ENCODE results near the gene WTIP. TPM values are rescaled to one million over a fixed set of nuclear protein-coding genes. Genes with fewer than 3 reads are reported as not detected.
"Not testable (repeated sequence)": the region's sequence is repeated elsewhere in the genome, so short reads cannot be mapped to it uniquely, and the experiment has no call there.

The WTIP gene
- total and polyA plus RNA-seq, 12 donors = 1.2 to 15.1 (median 6.0) TPM

DNA sequence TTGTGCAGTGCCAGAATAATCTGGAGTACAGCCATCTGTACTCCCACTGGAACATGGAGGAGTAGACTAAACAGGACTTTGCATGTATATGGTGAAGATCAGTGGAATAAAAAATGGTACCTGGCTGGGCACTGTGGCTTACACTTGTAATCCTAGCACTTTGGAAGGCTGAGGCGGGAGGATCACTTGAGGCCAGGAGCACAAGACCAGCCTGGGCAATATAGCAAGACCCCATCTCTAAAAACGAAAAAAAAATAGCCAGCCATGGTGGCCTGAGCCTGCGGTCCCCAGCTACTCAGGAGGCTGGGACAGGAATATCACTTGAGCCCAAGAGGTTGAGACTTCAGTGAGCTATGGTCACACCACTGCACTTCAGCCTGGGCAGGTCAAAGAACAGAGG lies 33.4 kb upstream of the WTIP start:
- TF ChIP-seq CTCF (IDR thresholded peaks at IDR 0.05) (no peak), POLR2A (IDR thresholded peaks at IDR 0.05) (no peak)
- peaks cover 0 to 78% of the 10 kb centered on the region in 2 donors for H3K36me3 ChIP-seq (replicated peaks in 1 of 2)
- no peaks in the 10 kb centered on the region for H3K4me1 ChIP-seq (replicated peaks in 1 of 2)
- WGBS, 4 donors = 89 to 98% (median 96%) methylated on average over 3 of the region's 3 CpGs
- H3K27ac ChIP-seq = no peak overlapping the region
- H3K27me3 ChIP-seq = no peaks in the 10 kb centered on the region
- H3K4me3 ChIP-seq = no peak overlapping the region
- DNase-seq = no peak
- H3K9me3 ChIP-seq (replicated peaks in 1 of 3) = no peaks in the 10 kb centered on the region
- intact Hi-C loops (cut with DNase I) = no loop called here

DNA sequence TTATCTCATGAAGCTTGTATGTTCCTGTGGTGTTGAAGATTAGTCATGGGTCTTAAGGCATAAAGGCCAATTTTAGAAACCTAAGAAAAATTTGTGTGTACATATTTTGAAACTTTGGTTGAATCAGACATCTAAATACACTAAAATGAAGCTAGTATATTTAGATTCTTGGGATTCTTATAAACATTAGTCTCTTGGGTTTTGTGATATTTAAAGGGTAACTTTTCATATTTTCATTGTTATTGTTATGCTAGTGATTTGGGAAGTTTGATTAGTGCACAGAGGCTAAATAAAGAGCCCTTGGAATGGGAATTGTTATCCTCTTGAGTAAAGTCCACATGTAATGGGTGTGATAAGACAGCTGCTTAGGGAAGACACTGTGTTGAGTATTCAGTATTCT lies 28.8 kb upstream of the WTIP start:
- no peak for DNase-seq
- no peak for TF ChIP-seq CTCF (IDR thresholded peaks at IDR 0.05)
- Histone ChIP-seq H3K9me3 (replicated peaks in 1 of 3) (no peaks in the 10 kb centered on the region), H3K27ac (no peak overlapping the region), H3K4me3 (no peak overlapping the region), H3K27me3 (no peaks in the 10 kb centered on the region), H3K4me1 (replicated peaks in 1 of 2) (no peaks in the 10 kb centered on the region), H3K36me3 (replicated peaks in 1 of 2) (peaks cover 0 to 67% of the 10 kb centered on the region in 2 donors)
- intact Hi-C loops (cut with DNase I) = no loop called here

DNA sequence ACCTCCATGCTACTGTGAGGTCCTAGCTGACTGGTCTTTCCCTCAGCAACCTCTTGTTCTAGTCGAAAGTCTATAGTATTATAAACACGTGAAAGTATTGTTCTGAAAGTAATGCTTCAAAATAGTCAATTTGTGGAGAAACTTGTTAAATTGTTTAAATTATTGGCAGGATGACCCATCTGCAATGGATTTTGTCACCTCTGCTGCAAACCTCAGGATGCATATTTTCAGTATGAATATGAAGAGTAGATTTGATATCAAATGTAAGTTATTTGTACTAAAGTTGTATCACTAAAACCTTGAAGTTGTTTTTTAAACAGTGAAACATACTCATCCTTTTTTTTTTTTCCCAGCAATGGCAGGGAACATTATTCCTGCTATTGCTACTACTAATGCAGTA lies 27.5 kb upstream of the WTIP start:
- Histone ChIP-seq H3K27ac (no peak overlapping the region), H3K4me3 (no peak overlapping the region), H3K36me3 (replicated peaks in 1 of 2) (peaks cover 0 to 66% of the 10 kb centered on the region in 2 donors), H3K4me1 (replicated peaks in 1 of 2) (no peaks in the 10 kb centered on the region), H3K9me3 (replicated peaks in 1 of 3) (no peaks in the 10 kb centered on the region), H3K27me3 (no peaks in the 10 kb centered on the region)
- no peak for DNase-seq
- 86 to 96% (median 89%) methylated on average over 2 of the region's 2 CpGs for WGBS, 4 donors
- intact Hi-C loops (cut with DNase I) = no loop called here
- TF ChIP-seq CTCF (IDR thresholded peaks at IDR 0.05) (no peak), POLR2A (IDR thresholded peaks at IDR 0.05) (no peak)

DNA sequence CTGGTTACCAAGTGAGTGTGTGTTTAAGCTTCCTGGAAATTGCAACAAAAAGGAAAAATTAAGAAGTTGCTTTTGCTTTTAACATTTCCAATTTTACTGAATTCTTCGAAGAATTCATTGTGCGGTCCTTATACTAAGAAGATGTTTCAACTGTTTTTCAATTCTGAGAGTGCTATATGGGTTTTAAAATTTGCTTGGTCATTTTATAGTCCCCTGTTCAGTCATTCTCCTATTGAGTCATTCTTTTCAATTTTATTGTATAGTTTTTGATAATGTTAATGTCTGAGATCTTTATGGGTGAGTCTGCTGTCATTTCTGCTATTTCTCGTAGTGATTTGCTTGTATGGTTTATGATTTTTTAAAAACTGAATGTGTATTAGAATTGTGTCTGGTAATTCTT lies 26.9 kb upstream of the WTIP start:
- 90 to 95% (median 93%) methylated on average over 3 of the region's 3 CpGs for WGBS, 4 donors
- no peak overlapping the region for H3K27ac ChIP-seq

GRCh38 chr19:34455783-34456480 lies 25.6 kb upstream of the WTIP start:
- peaks cover 0 to 74% of the 10 kb centered on the region in 2 donors for H3K36me3 ChIP-seq (replicated peaks in 1 of 2)
- 91 to 92% (median 92%) methylated on average over 16 to 17 of the region's 17 CpGs for WGBS, 4 donors
- H3K4me1 ChIP-seq (replicated peaks in 1 of 2) = not testable (repeated sequence)

More for the DNA sequence above, 26.9 kb upstream of the WTIP start:
- H3K4me1 ChIP-seq (replicated peaks in 1 of 2) = no peaks in the 10 kb centered on the region
- no peaks in the 10 kb centered on the region for H3K27me3 ChIP-seq
- H3K4me3 ChIP-seq = no peak overlapping the region
- H3K9me3 ChIP-seq (replicated peaks in 1 of 3) = no peaks in the 10 kb centered on the region
- no peak for DNase-seq
- intact Hi-C loops (cut with DNase I) = no loop called here
- TF ChIP-seq POLR2A (IDR thresholded peaks at IDR 0.05) (no peak), CTCF (IDR thresholded peaks at IDR 0.05) (no peak)
- H3K36me3 ChIP-seq (replicated peaks in 1 of 2) = peaks cover 0 to 72% of the 10 kb centered on the region in 2 donors

More at GRCh38 chr19:34455783-34456480, 25.6 kb upstream of the WTIP start:
- intact Hi-C loops (cut with DNase I); H3K4me3 ChIP-seq; H3K9me3 ChIP-seq (replicated peaks in 1 of 3); H3K27me3 ChIP-seq; DNase-seq; H3K27ac ChIP-seq: not testable (repeated sequence)

Data from adrenal gland (tissue), 12 donors.